Transverse colon (tissue), 4 donors: ENCODE results near the gene CDK13. TPM values are rescaled to one million over a fixed set of nuclear protein-coding genes. Genes with fewer than 3 reads are reported as not detected.

Experiments used
- DNase-seq: peaks from one replicate; pipeline ENCODE4 v3.0.0-alpha.2; 2019
- H3K27ac ChIP-seq, 4 donors: fragments of 200-600 bp; sonication (generic); 2 replicates each; pipeline ENCODE4 v1.5.1; 2016 to 2018; ENCODE audit warnings: inconsistent platforms in 4 of 4
- H3K27me3 ChIP-seq: fragments of 200-600 bp; sonication (generic); 2 replicates; pipeline ENCODE4 v1.5.1; 2017; ENCODE audit warnings: inconsistent platforms
- H3K36me3 ChIP-seq, 4 donors: fragments of 200-600 bp; sonication (generic); 2 replicates each; pipeline ENCODE4 v1.5.1; 2017 to 2019; ENCODE audit warnings: inconsistent platforms in 4 of 4
- H3K4me1 ChIP-seq, 4 donors: fragments of 200-600 bp; sonication (generic); 2 replicates each; pipeline ENCODE4 v1.5.1; 2017 to 2020; ENCODE audit warnings: inconsistent platforms in 4 of 4
- H3K4me3 ChIP-seq, 4 donors: fragments of 200-600 bp; sonication (generic); 1 replicate in 1 of 4; 2 replicates in 3 of 4; pipeline versions ENCODE4 v1.5.1 to v1.6.1; 2017 to 2019; ENCODE audit warnings: inconsistent platforms in 4 of 4
- H3K9me3 ChIP-seq, 2 donors: fragments of 200-600 bp; sonication (generic); 2 replicates each; pipeline ENCODE4 v1.5.1; 2017 to 2019; ENCODE audit warnings: inconsistent platforms in 2 of 2
- CTCF ChIP-seq, 5 experiments: fragments of 200-600 bp in 3 of 5; fragments of 450-650 bp in 2 of 5; sonication (generic) in 3 of 5; IDR thresholded peaks; 1 replicate in 2 of 5; 2 replicates in 3 of 5; pipeline ENCODE4 v1.5.1; 2016 to 2017; ENCODE audit warnings: antibody characterized with exemption in 5 of 5, inconsistent platforms in 3 of 5, mild to moderate bottlenecking in 2 of 5, moderate library complexity in 1 of 5
- EP300 ChIP-seq: sonication (generic); formaldehyde crosslinking; IDR thresholded peaks from one replicate; pipeline ENCODE4 v1.6.1; 2017; ENCODE audit warnings: antibody characterized with exemption, low read depth
- POLR2A ChIP-seq: fragments of 450-650 bp; IDR thresholded peaks from one replicate; pipeline ENCODE4 v1.6.1; 2016; ENCODE audit warnings: antibody characterized with exemption, mild to moderate bottlenecking, moderate library complexity
- POLR2AphosphoS5 ChIP-seq, 3 donors: sonication (generic); formaldehyde crosslinking; IDR thresholded peaks; one replicate each; pipeline ENCODE4 v1.6.1; 2016; ENCODE audit warnings: antibody characterized with exemption in 3 of 3
- WGBS, 2 donors: methylation state at CpG; one replicate each; pipeline ENCODE4 v1.1.5; 2018; ENCODE audit warnings: low coverage in 1 of 2; 5-methylcytosine and 5-hydroxymethylcytosine counted together
- in situ Hi-C, 4 donors: fragments of 200-750 bp; cut with MboI; loops; one replicate each; pipeline versions ENCODE4 v1.15.0 to v1.15.1; 2017; ENCODE audit warnings: low sequenced_read_pairs in 3 of 4, low pct_ligation_motif_present in 1 of 4, low pct_unique_long_range_greater_than_20kb in 1 of 4
- intact Hi-C: fragments of 100-400 bp; cut with DNase I; formaldehyde crosslinking; loops from one replicate; pipeline ENCODE4 v1.15.1; 2023; ENCODE audit warnings: low total_unique reads
- small RNA-seq, 4 donors: library from RNA; depleted of rRNA; stranded (forward); fragments of <200 nt; gene quantifications; one replicate each; pipeline ENCODE3, GENCODE V24; 2016
- total RNA-seq, 4 donors: library from RNA; depleted of rRNA; stranded (reverse); fragments of >200 nt; gene quantifications; one replicate each; pipeline ENCODE4 v1.1.0, GENCODE V29; 2016

Gene CDK13
- total RNA-seq, 4 donors from 2014 or later, result 102 to 192 (median 128) TPM

- Histone ChIP-seq H3K4me1 (peaks cover 0 to 23% (median 1%) of the 10 kb centered on the region in 4 donors), H3K36me3 (no peaks in the 10 kb centered on the region), H3K27ac (no peak overlapping the region), H3K9me3 (no peaks in the 10 kb centered on the region), H3K4me3 (no peak overlapping the region), H3K27me3 (no peaks in the 10 kb centered on the region)
- intact Hi-C loops, result no loop called here
- in situ Hi-C loops, result no loop called here
- TF ChIP-seq POLR2A (no peak), CTCF (IDR thresholded peaks at IDR 0.05) (no peak), EP300 (no peak), POLR2AphosphoS5 (IDR thresholded peaks at IDR 0.05) (no peak)
- WGBS, 2 donors, result 96 to 100% methylated on average over 1 to 2 of the region's 2 CpGs
- no peak for DNase-seq
Observed at GRCh38 chr7:40148671-40149070, 198.6 kb downstream of the CDK13 start.

Small RNA genes lying within 50 kb of the gene (small RNA-seq; reads per million reads assigned to genes)
- gene AC006023.1 (0 reads per million in 4 donors), gene AC006023.2 (0 reads per million in 4 donors)

Other genes starting within 250 kb of the CDK13 start
- 10 to 100 TPM in 2 of 4 donors, 1 to 10 TPM in 2; 3.7 to 47.0 (median 25.9) TPM for gene MPLKIP, start 184.4 kb downstream of the CDK13 start, total RNA-seq
- gene SUGCT, start 184.7 kb downstream of the CDK13 start, total RNA-seq, result 10 to 100 TPM in 3 of 4 donors, 1 to 10 TPM in 1; 2.6 to 44.5 (median 15.9) TPM